Measurements from ENCODE around the gene FRMD5. TPM values are rescaled to one million over a fixed set of nuclear protein-coding genes. Genes with fewer than 3 reads are reported as not detected.

FRMD5 gene
- total RNA-seq, 3 donors from 2014 or later (not counting 1 experiment from before 2014, with no cell fraction given): not detected

GRCh38 chr15:43824302-43825246 lies 370.5 kb downstream of the FRMD5 start, which contains the start of gene MFAP1:
Gene MFAP1, minus strand, starts transcription at chr15:43824690. Its CDS starts 121 bp downstream, at chr15:43824569.
- H3K4me1 ChIP-seq (ENCODE audit: control insufficient read depth, insufficient read depth, low read length): peaks cover 34% of the 10 kb centered on the region

GRCh38 chr15:43821505-43821904 lies 373.6 kb downstream of the FRMD5 start:
- Mint-ChIP-seq H3K27me3 (ENCODE audit: low read depth in 2 of 2) (no peaks in the 10 kb centered on the region), H3K36me3 (no peaks in the 10 kb centered on the region), H3K27ac (peak overlapping the region; percentile 65 to 76), H3K9me3 (no peaks in the 10 kb centered on the region), H3K4me1 (peaks cover 24 to 27% of the 10 kb centered on the region in 2 donors), H3K4me3 (peak overlapping the region; percentile 51)
- H3K9me3 ChIP-seq (ENCODE audit: control insufficient read depth, insufficient read depth, low read length): no peaks in the 10 kb centered on the region
- no peak for TF ChIP-seq CTCF (IDR thresholded peaks at IDR 0.05)
- no CpG with 5 or more reads among the region's 3 CpGs for WGBS (ENCODE audit: insufficient coverage)
- H3K4me1 ChIP-seq (ENCODE audit: control insufficient read depth, insufficient read depth, low read length): peaks cover 23% of the 10 kb centered on the region
- no peak overlapping the region for H3K27ac ChIP-seq (ENCODE audit: low read length)
- H3K4me3 ChIP-seq (ENCODE audit: low read length): no peak overlapping the region
- peaks cover 17% of the 10 kb centered on the region for H3K36me3 ChIP-seq (ENCODE audit: control insufficient read depth, insufficient read depth, low read length)
- intact Hi-C loops (cut with micrococcal nuclease): no loop called here
- ATAC-seq (no peak), DNase-seq (no peak)
- H3K27me3 ChIP-seq (ENCODE audit: control insufficient read depth, insufficient read depth, low read length): no peaks in the 10 kb centered on the region

More at GRCh38 chr15:43824302-43825246, 370.5 kb downstream of the FRMD5 start, which contains the start of gene MFAP1:
- H3K9me3 ChIP-seq (ENCODE audit: control insufficient read depth, insufficient read depth, low read length): no peaks in the 10 kb centered on the region
- intact Hi-C loops (cut with micrococcal nuclease): loop anchor here (1.0 kb wide), 2 partner anchors 24 to 32 kb away; partner anchors contain the start of genes HYPK, SERF2 and SERINC4
- Mint-ChIP-seq H3K4me3 (peak within 1 kb of the TSS; percentile 99), H3K27me3 (ENCODE audit: low read depth in 2 of 2) (no peaks in the 10 kb centered on the region), H3K27ac (peak within 1 kb of the TSS; percentile 99), H3K4me1 (peaks cover 44 to 50% of the 10 kb centered on the region in 2 donors), H3K9me3 (no peaks in the 10 kb centered on the region), H3K36me3 (no peaks in the 10 kb centered on the region)
- H3K36me3 ChIP-seq (ENCODE audit: control insufficient read depth, insufficient read depth, low read length): peaks cover 3% of the 10 kb centered on the region
- DNase-seq (peak; percentile 80 to 99), ATAC-seq (peak; percentile 87 to 92 (median 90))
- no peak for TF ChIP-seq CTCF (IDR thresholded peaks at IDR 0.05)
- peak within 1 kb of the TSS; percentile 97 for H3K27ac ChIP-seq (ENCODE audit: low read length)
- no peaks in the 10 kb centered on the region for H3K27me3 ChIP-seq (ENCODE audit: control insufficient read depth, insufficient read depth, low read length)
- whole genome bisulfite sequencing (ENCODE audit: insufficient coverage): 6% methylated on average over 45 of the region's 46 CpGs
- peak within 1 kb of the TSS; percentile 99 for H3K4me3 ChIP-seq (ENCODE audit: low read length)

Other genes starting within 250 kb of the FRMD5 start
- gene GOLM2, start 93.4 kb upstream of the FRMD5 start, total RNA-seq: 10 to 100 TPM; 53.1 to 68.0 (median 63.3) TPM
- gene CTDSPL2, start 232.4 kb upstream of the FRMD5 start, total RNA-seq: 100 to 1,000 TPM in 1 of 3 donors, 10 to 100 TPM in 2; 89.5 to 108 (median 96.5) TPM